NB4 (cell line): ENCODE data around the gene COL9A2.

ENCODE experiments used
- MYC ChIP-seq: IDR thresholded peaks from 2 replicates; pipeline ENCODE4 v1.6.1; 2011; ENCODE audit warnings: low read depth, low read length
- TF ChIP-seq, protein P1 (sequence below): IDR thresholded peaks from one replicate; pipeline ENCODE4 v1.5.1; 2012; ENCODE audit warnings: low read depth, low read length

GRCh38 chr1:40315795-40316594 is 1.1 kb downstream of the COL9A2 start:
- no peak for TF ChIP-seq MYC
- TF ChIP-seq, protein P1, sequence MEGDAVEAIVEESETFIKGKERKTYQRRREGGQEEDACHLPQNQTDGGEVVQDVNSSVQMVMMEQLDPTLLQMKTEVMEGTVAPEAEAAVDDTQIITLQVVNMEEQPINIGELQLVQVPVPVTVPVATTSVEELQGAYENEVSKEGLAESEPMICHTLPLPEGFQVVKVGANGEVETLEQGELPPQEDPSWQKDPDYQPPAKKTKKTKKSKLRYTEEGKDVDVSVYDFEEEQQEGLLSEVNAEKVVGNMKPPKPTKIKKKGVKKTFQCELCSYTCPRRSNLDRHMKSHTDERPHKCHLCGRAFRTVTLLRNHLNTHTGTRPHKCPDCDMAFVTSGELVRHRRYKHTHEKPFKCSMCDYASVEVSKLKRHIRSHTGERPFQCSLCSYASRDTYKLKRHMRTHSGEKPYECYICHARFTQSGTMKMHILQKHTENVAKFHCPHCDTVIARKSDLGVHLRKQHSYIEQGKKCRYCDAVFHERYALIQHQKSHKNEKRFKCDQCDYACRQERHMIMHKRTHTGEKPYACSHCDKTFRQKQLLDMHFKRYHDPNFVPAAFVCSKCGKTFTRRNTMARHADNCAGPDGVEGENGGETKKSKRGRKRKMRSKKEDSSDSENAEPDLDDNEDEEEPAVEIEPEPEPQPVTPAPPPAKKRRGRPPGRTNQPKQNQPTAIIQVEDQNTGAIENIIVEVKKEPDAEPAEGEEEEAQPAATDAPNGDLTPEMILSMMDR: no peak
